HEK293T (cell line): ENCODE measurements around the gene RNF14.

Experiments used
- CTCF ChIA-PET: fragments of 350-600 bp; formaldehyde crosslinking; extraction: SDS; loops from one replicate; lab custom pipeline; 2021; ENCODE audit warnings: antibody characterized with exemption, inconsistent platforms; lab: Yijun Ruan, JAX
- POLR2A ChIA-PET: fragments of 350-600 bp; formaldehyde crosslinking; extraction: SDS; loops from one replicate; lab custom pipeline; 2020; ENCODE audit warnings: antibody characterized with exemption, inconsistent platforms; lab: Yijun Ruan, JAX
- DNase-seq: peaks from one replicate; pipeline ENCODE4 v3.0.0; 2012; ENCODE audit warnings: mixed read lengths; ENCODE audit errors: extremely low spot score
- ARNT ChIP-seq: fragments of 450-650 bp; IDR thresholded peaks from 2 replicates; pipeline ENCODE4 v1.6.1; 2017; ENCODE audit warnings: mild to moderate bottlenecking
- BHLHE40 ChIP-seq: fragments of 450-650 bp; IDR thresholded peaks from 2 replicates; pipeline ENCODE4 v1.6.1; 2016; ENCODE audit warnings: mild to moderate bottlenecking, moderate library complexity, borderline replicate concordance
- CTBP1 ChIP-seq: fragments of 450-650 bp; IDR thresholded peaks from 2 replicates; pipeline ENCODE4 v1.6.1; 2016; ENCODE audit warnings: borderline replicate concordance
- ELF4 ChIP-seq: fragments of 450-650 bp; IDR thresholded peaks from 2 replicates; pipeline ENCODE4 v1.6.1; 2017; ENCODE audit warnings: antibody characterized with exemption
- FOXA1 ChIP-seq: fragments of 450-650 bp; IDR thresholded peaks from 2 replicates; pipeline ENCODE4 v1.6.1; 2016; ENCODE audit warnings: mild to moderate bottlenecking
- FOXK2 ChIP-seq: fragments of 450-650 bp; IDR thresholded peaks from 2 replicates; pipeline ENCODE4 v1.6.1; 2016; ENCODE audit warnings: mild to moderate bottlenecking
- FOXM1 ChIP-seq: fragments of 450-650 bp; IDR thresholded peaks from 2 replicates; pipeline ENCODE4 v1.6.1; 2017; ENCODE audit warnings: mild to moderate bottlenecking, borderline replicate concordance
- HDGF ChIP-seq: fragments of 450-650 bp; IDR thresholded peaks from 2 replicates; pipeline ENCODE4 v1.6.1; 2017; ENCODE audit warnings: antibody characterized with exemption, borderline replicate concordance
- L3MBTL2 ChIP-seq: fragments of 450-650 bp; conservative IDR thresholded peaks from 2 replicates; pipeline ENCODE4 v1.6.1; 2016; ENCODE audit warnings: mild to moderate bottlenecking
- LEF1 ChIP-seq: fragments of 450-650 bp; IDR thresholded peaks from 2 replicates; pipeline ENCODE4 v1.6.1; 2017; ENCODE audit warnings: mild to moderate bottlenecking, borderline replicate concordance
- NFRKB ChIP-seq: fragments of 450-650 bp; IDR thresholded peaks from 2 replicates; pipeline ENCODE4 v1.6.1; 2016; ENCODE audit warnings: mild to moderate bottlenecking, moderate library complexity
- SP1 ChIP-seq: fragments of 450-650 bp; IDR thresholded peaks from 2 replicates; pipeline ENCODE4 v1.6.1; 2017
- SUZ12 ChIP-seq: fragments of 450-650 bp; IDR thresholded peaks from 2 replicates; pipeline ENCODE4 v1.6.1; 2016; ENCODE audit warnings: mild to moderate bottlenecking
- TARDBP ChIP-seq: fragments of 450-650 bp; IDR thresholded peaks from 2 replicates; pipeline ENCODE4 v1.6.1; 2016
- ZNF384 ChIP-seq: fragments of 450-650 bp; IDR thresholded peaks from 2 replicates; pipeline ENCODE4 v1.6.1; 2016
- TF ChIP-seq, protein P1 (sequence below): fragments of 450-650 bp; IDR thresholded peaks from 2 replicates; pipeline ENCODE4 v1.6.1; 2016

The RNF14 gene

GRCh38 chr5:141973871-141974595 lies 5.1 kb downstream of the RNF14 start:
- POLR2A ChIA-PET = no interaction called here
- TF ChIP-seq, protein P1, sequence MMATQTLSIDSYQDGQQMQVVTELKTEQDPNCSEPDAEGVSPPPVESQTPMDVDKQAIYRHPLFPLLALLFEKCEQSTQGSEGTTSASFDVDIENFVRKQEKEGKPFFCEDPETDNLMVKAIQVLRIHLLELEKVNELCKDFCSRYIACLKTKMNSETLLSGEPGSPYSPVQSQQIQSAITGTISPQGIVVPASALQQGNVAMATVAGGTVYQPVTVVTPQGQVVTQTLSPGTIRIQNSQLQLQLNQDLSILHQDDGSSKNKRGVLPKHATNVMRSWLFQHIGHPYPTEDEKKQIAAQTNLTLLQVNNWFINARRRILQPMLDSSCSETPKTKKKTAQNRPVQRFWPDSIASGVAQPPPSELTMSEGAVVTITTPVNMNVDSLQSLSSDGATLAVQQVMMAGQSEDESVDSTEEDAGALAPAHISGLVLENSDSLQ = no peak
- no peak for TF ChIP-seq ELF4
- no peak for TF ChIP-seq FOXK2
- no peak for TF ChIP-seq L3MBTL2
- TF ChIP-seq LEF1 = no peak
- no peak for TF ChIP-seq ARNT
- TF ChIP-seq CTBP1 = no peak
- no peak for TF ChIP-seq NFRKB
- TF ChIP-seq SUZ12 = no peak
- TF ChIP-seq TARDBP = no peak
- no peak for TF ChIP-seq BHLHE40
- TF ChIP-seq ZNF384 = no peak
- TF ChIP-seq FOXA1 = no peak
- no peak for TF ChIP-seq FOXM1
- TF ChIP-seq HDGF = no peak
- DNase-seq = no peak
- CTCF ChIA-PET = no interaction called here

DNA sequence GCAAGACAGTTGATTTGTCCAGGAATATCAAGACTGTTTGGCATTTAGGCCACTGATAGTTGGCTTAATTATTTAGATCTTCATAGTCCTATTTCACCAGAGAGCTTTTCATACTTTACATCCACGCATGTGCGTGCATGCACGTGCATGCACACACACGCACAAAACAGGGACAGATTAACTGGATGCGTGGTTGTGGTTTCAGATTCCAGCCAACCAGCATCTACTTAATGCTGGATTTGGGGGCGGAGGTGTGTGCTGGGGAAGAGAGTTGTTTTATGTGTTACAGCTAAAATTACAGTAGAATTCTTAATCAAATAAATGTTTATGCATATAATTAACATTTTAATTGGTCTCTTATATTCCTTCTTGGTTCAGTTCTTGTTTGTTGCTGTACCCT lies 7.3 kb downstream of the RNF14 start:
- no peak for DNase-seq
- CTCF ChIA-PET = interaction anchor here (0.7 kb wide), 1 partner anchor 16 kb away, joined by 3 read pairs; no protein-coding TSS in a partner anchor
- POLR2A ChIA-PET = no interaction called here
- TF ChIP-seq FOXK2 (no peak), ZNF384 (no peak), ELF4 (no peak), HDGF (no peak), TARDBP (no peak), LEF1 (no peak), BHLHE40 (no peak)
- TF ChIP-seq, protein P1 = no peak

DNA sequence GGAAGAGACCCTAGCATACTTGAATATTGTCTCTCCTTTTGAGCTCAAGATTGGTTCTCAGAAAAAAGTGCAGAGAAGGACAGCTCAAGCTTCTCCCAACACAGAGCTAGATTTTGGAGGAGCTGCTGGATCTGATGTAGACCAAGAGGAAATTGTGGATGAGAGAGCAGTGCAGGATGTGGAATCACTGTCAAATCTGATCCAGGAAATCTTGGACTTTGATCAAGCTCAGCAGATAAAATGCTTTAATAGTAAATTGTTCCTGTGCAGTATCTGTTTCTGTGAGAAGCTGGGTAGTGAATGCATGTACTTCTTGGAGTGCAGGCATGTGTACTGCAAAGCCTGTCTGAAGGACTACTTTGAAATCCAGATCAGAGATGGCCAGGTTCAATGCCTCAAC lies 9.5 kb downstream of the RNF14 start:
- ChIA-PET POLR2A (interaction anchor here (1.4 to 1.7 kb wide), 2 partner anchors 9 to 19 kb away, joined by 3 to 6 read pairs; partner anchors contain the start of gene RNF14), CTCF (interaction anchor here (1.4 to 2.1 kb wide), 2 partner anchors 9 to 33 kb away, joined by 4 to 11 read pairs; partner anchors contain the start of gene RNF14)
- no peak for TF ChIP-seq L3MBTL2
- TF ChIP-seq ZNF384 = no peak
- TF ChIP-seq FOXA1 = no peak
- TF ChIP-seq FOXM1 = no peak
- TF ChIP-seq HDGF = no peak
- TF ChIP-seq FOXK2 = no peak
- no peak for TF ChIP-seq LEF1
- no peak for TF ChIP-seq SP1
- TF ChIP-seq TARDBP = no peak
- TF ChIP-seq SUZ12 = no peak
- no peak for TF ChIP-seq ARNT
- TF ChIP-seq ELF4 = no peak
- TF ChIP-seq CTBP1 = no peak
- no peak for TF ChIP-seq NFRKB
- no peak for TF ChIP-seq BHLHE40
- TF ChIP-seq, protein P1 = no peak
- no peak for DNase-seq

GRCh38 chr5:141982626-141983025 lies 13.7 kb downstream of the RNF14 start:
- POLR2A ChIA-PET = no interaction called here
- TF ChIP-seq ELF4 (no peak), ARNT (no peak), FOXM1 (no peak), FOXA1 (no peak), ZNF384 (no peak), CTBP1 (no peak), SUZ12 (no peak), NFRKB (no peak), BHLHE40 (no peak), TARDBP (no peak), SP1 (no peak), LEF1 (no peak), FOXK2 (no peak)
- TF ChIP-seq, protein P1 = no peak

DNA sequence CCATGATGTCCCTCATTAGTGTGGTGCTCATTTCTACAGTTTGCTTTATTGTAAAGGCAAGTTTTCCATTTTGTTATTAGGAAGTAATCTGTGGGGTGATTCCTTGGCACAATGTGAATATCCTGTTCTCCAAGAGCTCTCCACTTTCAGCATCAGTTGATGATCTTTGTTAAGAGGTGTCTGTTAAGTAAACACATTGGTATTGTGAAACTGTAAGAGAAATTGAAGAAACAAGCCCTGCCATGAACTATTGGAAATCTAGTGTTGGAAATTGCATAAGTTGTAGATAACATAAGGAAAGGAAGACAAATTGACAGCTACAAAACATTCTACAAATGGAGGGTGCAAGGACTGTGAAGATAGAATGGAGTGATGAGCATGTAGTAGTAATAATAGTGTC lies 17.2 kb downstream of the RNF14 start:
- no peak for DNase-seq
- ChIA-PET POLR2A (interaction anchor here (1.0 to 1.1 kb wide), 2 partner anchors 17 kb away, joined by 3 read pairs; partner anchors contain the start of gene RNF14), CTCF (interaction anchor here (0.6 to 0.7 kb wide), 2 partner anchors 10 to 223 kb away, joined by 5 read pairs; no protein-coding TSS in a partner anchor)
- TF ChIP-seq ARNT (no peak), SP1 (no peak), BHLHE40 (no peak), FOXK2 (no peak), NFRKB (no peak), LEF1 (no peak), HDGF (no peak), L3MBTL2 (no peak)
- TF ChIP-seq, protein P1 = no peak

More at GRCh38 chr5:141982626-141983025, 13.7 kb downstream of the RNF14 start:
- CTCF ChIA-PET = no interaction called here
- no peak for DNase-seq
